ENCODE measurements around the gene TBC1D25. TPM values are rescaled to one million over a fixed set of nuclear protein-coding genes. Genes with fewer than 3 reads are reported as not detected.
A peak's percentile ranks its signal among the peaks of the same experiment; 100 is the strongest.

Gene TBC1D25
- polyA plus RNA-seq, 1 of the 3 experiments (the other 2 are of a cell fraction): 18.4 TPM

DNA sequence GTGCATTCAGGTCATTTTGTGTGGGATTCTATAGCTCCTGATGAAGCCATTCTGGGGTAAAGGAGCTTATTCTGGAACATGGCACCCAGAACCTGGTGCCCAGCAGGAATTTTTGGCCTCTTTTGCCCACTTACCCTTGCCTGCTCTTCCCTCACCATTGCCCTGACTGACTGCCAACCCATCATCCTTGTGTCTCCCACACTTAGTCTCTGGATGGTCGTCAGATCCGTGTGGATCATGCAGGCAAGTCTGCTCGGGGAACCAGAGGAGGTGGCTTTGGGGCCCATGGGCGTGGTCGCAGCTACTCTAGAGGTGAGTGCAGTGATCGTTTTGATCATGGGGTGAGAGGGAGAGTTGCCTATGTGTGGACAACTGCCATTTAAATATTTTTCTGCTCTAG, 36.6 kb downstream of the TBC1D25 start:
- Histone ChIP-seq H3K9ac (peak overlapping the region; percentile 98; the same call in 1 of the 2 replicates), H3K27ac (ENCODE audit: low read depth in 2 of 2, low read length in 1 of 2) (no peak overlapping the region), H3K4me1 (ENCODE audit: control insufficient read depth in 1 of 2, insufficient read depth in 2 of 2, low read depth in 1 of 2, low read length in 1 of 2) (peaks cover 0 to 11% of the 10 kb centered on the region in 2 experiments; a peak in 2 of 4 replicates), H3K4me3 (ENCODE audit: low read depth in 2 of 2, low read length in 1 of 2) (peak overlapping the region; percentile 65 to 82; a peak in 3 of 4 replicates), H3K79me2 (ENCODE audit: insufficient read depth) (peaks cover 24% of the 10 kb centered on the region), H3K36me3 (replicated peaks in 1 of 2; ENCODE audit: control insufficient read depth in 1 of 2, insufficient read depth in 2 of 2, low read length in 1 of 2) (peaks cover 15 to 30% of the 10 kb centered on the region in 2 experiments), H3K9me2 (no peaks in the 10 kb centered on the region), H3K27me3 (ENCODE audit: insufficient read depth) (no peaks in the 10 kb centered on the region), H3F3A (replicated peaks; ENCODE audit: insufficient read depth) (peaks cover 30% of the 10 kb centered on the region), H3K4me2 (peak overlapping the region; percentile 92), H3K9me3 (no peaks in the 10 kb centered on the region), H4K20me1 (ENCODE audit: insufficient read depth) (no peaks in the 10 kb centered on the region), H2AFZ (ENCODE audit: low read depth) (no peak overlapping the region)
- CTCF ChIA-PET: interaction anchor here (0.6 kb wide), 1 partner anchor 232 kb away, joined by 3 read pairs; no protein-coding TSS in a partner anchor
- TF ChIP-seq NFIC (IDR thresholded peaks at IDR 0.05; ENCODE audit: borderline replicate concordance): no peak
- TF ChIP-seq CTCF (IDR thresholded peaks at IDR 0.05): no peak
- TF ChIP-seq, protein P1, sequence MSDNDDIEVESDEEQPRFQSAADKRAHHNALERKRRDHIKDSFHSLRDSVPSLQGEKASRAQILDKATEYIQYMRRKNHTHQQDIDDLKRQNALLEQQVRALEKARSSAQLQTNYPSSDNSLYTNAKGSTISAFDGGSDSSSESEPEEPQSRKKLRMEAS (IDR thresholded peaks at IDR 0.05; ENCODE audit: low read depth): no peak
- no peak for TF ChIP-seq GATA2 (CRISPR knock-in tag; IDR thresholded peaks at IDR 0.05)
- TF ChIP-seq USF2 (IDR thresholded peaks at IDR 0.05; ENCODE audit: borderline replicate concordance, low read depth, low read length): no peak
- no peak for TF ChIP-seq FOXM1 (IDR thresholded peaks at IDR 0.05; ENCODE audit: low read depth)
- TF ChIP-seq TEAD4 (IDR thresholded peaks at IDR 0.05; ENCODE audit: borderline replicate concordance, insufficient read depth): no peak
- no peak for DNase-seq
- POLR2A ChIA-PET: no interaction called here
- WGBS (ENCODE audit: low lambda C conversion rate): 38% methylated on average over 6 of the region's 6 CpGs

GRCh38 chrX:48578661-48579128, 39.2 kb downstream of the TBC1D25 start:
- ChIA-PET CTCF (no interaction called here), POLR2A (no interaction called here)
- no peak for DNase-seq
- H3K4me2 ChIP-seq: no peak overlapping the region
- no peaks in the 10 kb centered on the region for H4K20me1 ChIP-seq (ENCODE audit: insufficient read depth)
- H3K36me3 ChIP-seq (replicated peaks in 1 of 2; ENCODE audit: control insufficient read depth in 1 of 2, insufficient read depth in 2 of 2, low read length in 1 of 2): peaks cover 15 to 30% of the 10 kb centered on the region in 2 experiments
- WGBS (ENCODE audit: low lambda C conversion rate): 26% methylated on average over 2 of the region's 2 CpGs
- H3F3A ChIP-seq (replicated peaks; ENCODE audit: insufficient read depth): peaks cover 28% of the 10 kb centered on the region
- peaks cover 24% of the 10 kb centered on the region for H3K79me2 ChIP-seq (ENCODE audit: insufficient read depth)
- no peak overlapping the region for H3K4me3 ChIP-seq (ENCODE audit: low read depth in 2 of 2, low read length in 1 of 2)
- H3K9me3 ChIP-seq: no peaks in the 10 kb centered on the region
- peaks cover 0 to 11% of the 10 kb centered on the region in 2 experiments; a peak in 2 of 4 replicates for H3K4me1 ChIP-seq (ENCODE audit: control insufficient read depth in 1 of 2, insufficient read depth in 2 of 2, low read depth in 1 of 2, low read length in 1 of 2)
- H3K9me2 ChIP-seq: no peaks in the 10 kb centered on the region
- no peak overlapping the region for H3K27ac ChIP-seq (ENCODE audit: low read depth in 2 of 2, low read length in 1 of 2)
- no peak overlapping the region for H3K9ac ChIP-seq
- no peak overlapping the region for H2AFZ ChIP-seq (ENCODE audit: low read depth)
- no peaks in the 10 kb centered on the region for H3K27me3 ChIP-seq (ENCODE audit: insufficient read depth)
- no peak for TF ChIP-seq MEF2A (IDR thresholded peaks at IDR 0.05; ENCODE audit: borderline replicate concordance, low read depth)
- TF ChIP-seq GABPA (IDR thresholded peaks at IDR 0.05; ENCODE audit: low read depth): no peak
- TF ChIP-seq RXRA (IDR thresholded peaks at IDR 0.05; ENCODE audit: borderline replicate concordance, low read depth): no peak
- no peak for TF ChIP-seq RCOR1 (IDR thresholded peaks at IDR 0.05; ENCODE audit: low read length)
- no peak for TF ChIP-seq FOXJ3 (CRISPR knock-in tag; IDR thresholded peaks at IDR 0.05)
- TF ChIP-seq, protein P2, sequence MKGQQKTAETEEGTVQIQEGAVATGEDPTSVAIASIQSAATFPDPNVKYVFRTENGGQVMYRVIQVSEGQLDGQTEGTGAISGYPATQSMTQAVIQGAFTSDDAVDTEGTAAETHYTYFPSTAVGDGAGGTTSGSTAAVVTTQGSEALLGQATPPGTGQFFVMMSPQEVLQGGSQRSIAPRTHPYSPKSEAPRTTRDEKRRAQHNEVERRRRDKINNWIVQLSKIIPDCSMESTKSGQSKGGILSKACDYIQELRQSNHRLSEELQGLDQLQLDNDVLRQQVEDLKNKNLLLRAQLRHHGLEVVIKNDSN (IDR thresholded peaks at IDR 0.05; ENCODE audit: borderline replicate concordance, low read depth): no peak
- TF ChIP-seq, protein P3, sequence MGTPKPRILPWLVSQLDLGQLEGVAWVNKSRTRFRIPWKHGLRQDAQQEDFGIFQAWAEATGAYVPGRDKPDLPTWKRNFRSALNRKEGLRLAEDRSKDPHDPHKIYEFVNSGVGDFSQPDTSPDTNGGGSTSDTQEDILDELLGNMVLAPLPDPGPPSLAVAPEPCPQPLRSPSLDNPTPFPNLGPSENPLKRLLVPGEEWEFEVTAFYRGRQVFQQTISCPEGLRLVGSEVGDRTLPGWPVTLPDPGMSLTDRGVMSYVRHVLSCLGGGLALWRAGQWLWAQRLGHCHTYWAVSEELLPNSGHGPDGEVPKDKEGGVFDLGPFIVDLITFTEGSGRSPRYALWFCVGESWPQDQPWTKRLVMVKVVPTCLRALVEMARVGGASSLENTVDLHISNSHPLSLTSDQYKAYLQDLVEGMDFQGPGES (IDR thresholded peaks at IDR 0.05; ENCODE audit: low read depth, low read length): no peak
- TF ChIP-seq TAF1 (IDR thresholded peaks at IDR 0.05; ENCODE audit: borderline replicate concordance, low read depth, low read length): no peak
- no peak for TF ChIP-seq YY1 (IDR thresholded peaks at IDR 0.05; ENCODE audit: low read depth)
- TF ChIP-seq RAD21 (IDR thresholded peaks at IDR 0.05; ENCODE audit: low read length): no peak
- TF ChIP-seq, protein P4, sequence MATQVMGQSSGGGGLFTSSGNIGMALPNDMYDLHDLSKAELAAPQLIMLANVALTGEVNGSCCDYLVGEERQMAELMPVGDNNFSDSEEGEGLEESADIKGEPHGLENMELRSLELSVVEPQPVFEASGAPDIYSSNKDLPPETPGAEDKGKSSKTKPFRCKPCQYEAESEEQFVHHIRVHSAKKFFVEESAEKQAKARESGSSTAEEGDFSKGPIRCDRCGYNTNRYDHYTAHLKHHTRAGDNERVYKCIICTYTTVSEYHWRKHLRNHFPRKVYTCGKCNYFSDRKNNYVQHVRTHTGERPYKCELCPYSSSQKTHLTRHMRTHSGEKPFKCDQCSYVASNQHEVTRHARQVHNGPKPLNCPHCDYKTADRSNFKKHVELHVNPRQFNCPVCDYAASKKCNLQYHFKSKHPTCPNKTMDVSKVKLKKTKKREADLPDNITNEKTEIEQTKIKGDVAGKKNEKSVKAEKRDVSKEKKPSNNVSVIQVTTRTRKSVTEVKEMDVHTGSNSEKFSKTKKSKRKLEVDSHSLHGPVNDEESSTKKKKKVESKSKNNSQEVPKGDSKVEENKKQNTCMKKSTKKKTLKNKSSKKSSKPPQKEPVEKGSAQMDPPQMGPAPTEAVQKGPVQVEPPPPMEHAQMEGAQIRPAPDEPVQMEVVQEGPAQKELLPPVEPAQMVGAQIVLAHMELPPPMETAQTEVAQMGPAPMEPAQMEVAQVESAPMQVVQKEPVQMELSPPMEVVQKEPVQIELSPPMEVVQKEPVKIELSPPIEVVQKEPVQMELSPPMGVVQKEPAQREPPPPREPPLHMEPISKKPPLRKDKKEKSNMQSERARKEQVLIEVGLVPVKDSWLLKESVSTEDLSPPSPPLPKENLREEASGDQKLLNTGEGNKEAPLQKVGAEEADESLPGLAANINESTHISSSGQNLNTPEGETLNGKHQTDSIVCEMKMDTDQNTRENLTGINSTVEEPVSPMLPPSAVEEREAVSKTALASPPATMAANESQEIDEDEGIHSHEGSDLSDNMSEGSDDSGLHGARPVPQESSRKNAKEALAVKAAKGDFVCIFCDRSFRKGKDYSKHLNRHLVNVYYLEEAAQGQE (IDR thresholded peaks at IDR 0.05; ENCODE audit: low read depth, low read length): no peak
- TF ChIP-seq GATA2 (CRISPR knock-in tag; IDR thresholded peaks at IDR 0.05): no peak
- no peak for TF ChIP-seq TCF12 (IDR thresholded peaks at IDR 0.05)
- no peak for TF ChIP-seq MXI1 (IDR thresholded peaks at IDR 0.05; ENCODE audit: low read depth, low read length)
